IgD-negative memory B cell (primary cell): Measurements from ENCODE around the gene KLK2. TPM values are rescaled to one million over a fixed set of nuclear protein-coding genes. Genes with fewer than 3 reads are reported as not detected.

Experiments
- H3K27ac Mint-ChIP-seq, 3 donors: one replicate each; pipeline ENCODE4 v1.8.0; 2020 to 2022; ENCODE audit warnings: mild to moderate bottlenecking in 3 of 3, mixed read lengths in 3 of 3, moderate library complexity in 1 of 3
- H3K27me3 Mint-ChIP-seq: one replicate; pipeline ENCODE4 v1.8.0; 2021; ENCODE audit warnings: mixed read lengths
- H3K36me3 Mint-ChIP-seq: one replicate; pipeline ENCODE4 v1.8.0; 2020; ENCODE audit warnings: mild to moderate bottlenecking, mixed read lengths
- H3K4me1 Mint-ChIP-seq, 3 donors: one replicate each; pipeline ENCODE4 v1.8.0; 2020 to 2022; ENCODE audit warnings: mixed read lengths in 3 of 3, mild to moderate bottlenecking in 1 of 3
- H3K4me3 Mint-ChIP-seq, 4 donors: one replicate each; pipeline ENCODE4 v1.8.0; 2020 to 2022; ENCODE audit warnings: mild to moderate bottlenecking in 4 of 4, mixed read lengths in 4 of 4, moderate library complexity in 3 of 4
- H3K9me3 Mint-ChIP-seq, 3 donors: one replicate each; pipeline ENCODE4 v1.8.0; 2020 to 2021; ENCODE audit warnings: mixed read lengths in 3 of 3, mild to moderate bottlenecking in 1 of 3
- polyA plus RNA-seq: library from polyadenylated mRNA; unstranded; fragments of 300-500 nt; fragmentation: Illumina TruSeq; gene quantifications from one replicate; pipeline ENCODE4 v1.2.3, GENCODE V29; 2021

Gene KLK2
- polyA plus RNA-seq, 1 donor from 2014 or later, result not detected

GRCh38 chr19:50838239-50838638, 35.0 kb upstream of the KLK2 start:
- H3K27ac Mint-ChIP-seq, result no peak overlapping the region
- peaks cover 14% of the 10 kb centered on the region for H3K27me3 Mint-ChIP-seq
- H3K4me3 Mint-ChIP-seq, result peak overlapping the region in 2 of 4 donors; percentile 21 to 75
- peaks cover 5 to 14% (median 9%) of the 10 kb centered on the region in 3 donors for H3K4me1 Mint-ChIP-seq
- peaks cover 2% of the 10 kb centered on the region for H3K36me3 Mint-ChIP-seq
- H3K9me3 Mint-ChIP-seq, result peaks cover 0 to 12% (median 9%) of the 10 kb centered on the region in 3 donors

- peaks cover 15% of the 10 kb centered on the region for H3K27me3 Mint-ChIP-seq
- H3K4me1 Mint-ChIP-seq, result peaks cover 5 to 14% (median 9%) of the 10 kb centered on the region in 3 donors
- H3K4me3 Mint-ChIP-seq, result peak overlapping the region in 2 of 4 donors; percentile 28 to 50
- peaks cover 2% of the 10 kb centered on the region for H3K36me3 Mint-ChIP-seq
- peaks cover 9 to 18% (median 15%) of the 10 kb centered on the region in 3 donors for H3K9me3 Mint-ChIP-seq
- no peak overlapping the region for H3K27ac Mint-ChIP-seq
Measured at GRCh38 chr19:50839712-50840655, 33.3 kb upstream of the KLK2 start.

GRCh38 chr19:50842130-50842529, 31.1 kb upstream of the KLK2 start:
- H3K4me1 Mint-ChIP-seq, result peaks cover 0 to 4% (median 2%) of the 10 kb centered on the region in 3 donors

GRCh38 chr19:50843205-50843604, 30.0 kb upstream of the KLK2 start:
- H3K4me1 Mint-ChIP-seq, result peaks cover 0 to under 1% (median under 1%) of the 10 kb centered on the region in 3 donors
- H3K36me3 Mint-ChIP-seq, result no peaks in the 10 kb centered on the region
- H3K9me3 Mint-ChIP-seq, result peaks cover 9 to 18% (median 15%) of the 10 kb centered on the region in 3 donors
- H3K27me3 Mint-ChIP-seq, result peaks cover 7% of the 10 kb centered on the region
- no peak overlapping the region for H3K4me3 Mint-ChIP-seq
- H3K27ac Mint-ChIP-seq, result no peak overlapping the region

More at GRCh38 chr19:50842130-50842529, 31.1 kb upstream of the KLK2 start:
- H3K36me3 Mint-ChIP-seq, result peaks cover 1% of the 10 kb centered on the region
- peaks cover 9% of the 10 kb centered on the region for H3K27me3 Mint-ChIP-seq
- H3K27ac Mint-ChIP-seq, result no peak overlapping the region
- H3K9me3 Mint-ChIP-seq, result peaks cover 9 to 18% (median 15%) of the 10 kb centered on the region in 3 donors
- no peak overlapping the region for H3K4me3 Mint-ChIP-seq

GRCh38 chr19:50843701-50844221, 29.5 kb upstream of the KLK2 start:
- Mint-ChIP-seq H3K36me3 (no peaks in the 10 kb centered on the region), H3K4me3 (peak overlapping the region in 1 of 4 donors; percentile 17), H3K27ac (no peak overlapping the region), H3K4me1 (no peaks in the 10 kb centered on the region), H3K27me3 (peaks cover 8% of the 10 kb centered on the region), H3K9me3 (peaks cover 9 to 18% (median 15%) of the 10 kb centered on the region in 3 donors)

GRCh38 chr19:50844296-50844935, 28.8 kb upstream of the KLK2 start:
- H3K36me3 Mint-ChIP-seq, result no peaks in the 10 kb centered on the region
- no peaks in the 10 kb centered on the region for H3K4me1 Mint-ChIP-seq
- no peak overlapping the region for H3K4me3 Mint-ChIP-seq
- H3K9me3 Mint-ChIP-seq, result peaks cover 9 to 18% (median 15%) of the 10 kb centered on the region in 3 donors
- peaks cover 11% of the 10 kb centered on the region for H3K27me3 Mint-ChIP-seq
- H3K27ac Mint-ChIP-seq, result no peak overlapping the region

GRCh38 chr19:50850738-50851137, 22.5 kb upstream of the KLK2 start:
- peaks cover 1% of the 10 kb centered on the region for H3K36me3 Mint-ChIP-seq
- H3K4me1 Mint-ChIP-seq, result peaks cover 0 to 5% (median 0%) of the 10 kb centered on the region in 3 donors
- peaks cover 0 to 6% (median 0%) of the 10 kb centered on the region in 3 donors for H3K9me3 Mint-ChIP-seq
- H3K27ac Mint-ChIP-seq, result no peak overlapping the region
- H3K27me3 Mint-ChIP-seq, result peaks cover 20% of the 10 kb centered on the region
- H3K4me3 Mint-ChIP-seq, result no peak overlapping the region

GRCh38 chr19:50851620-50852019, 21.6 kb upstream of the KLK2 start:
- Mint-ChIP-seq H3K27me3 (peaks cover 28% of the 10 kb centered on the region), H3K4me1 (peaks cover 0 to 5% (median 0%) of the 10 kb centered on the region in 3 donors), H3K4me3 (no peak overlapping the region), H3K36me3 (peaks cover 1% of the 10 kb centered on the region), H3K9me3 (peaks cover 0 to 6% (median 0%) of the 10 kb centered on the region in 3 donors), H3K27ac (no peak overlapping the region)

- Mint-ChIP-seq H3K4me3 (no peak within 1 kb of the TSS), H3K36me3 (peaks cover 1% of the 10 kb centered on the region), H3K27me3 (peaks cover 29% of the 10 kb centered on the region), H3K4me1 (peaks cover 0 to 5% (median 0%) of the 10 kb centered on the region in 3 donors), H3K9me3 (peaks cover 0 to 6% (median 0%) of the 10 kb centered on the region in 3 donors), H3K27ac (no peak within 1 kb of the TSS)
Measured at GRCh38 chr19:50854636-50855410, 18.4 kb upstream of the KLK2 start, which contains the start of gene KLK3. Gene KLK3, plus strand, starts transcription at chr19:50854915. Its CDS starts 41 bp downstream, at chr19:50854956.

- peaks cover 2 to 18% (median 6%) of the 10 kb centered on the region in 3 donors for H3K9me3 Mint-ChIP-seq
- peaks cover 0 to 4% (median 0%) of the 10 kb centered on the region in 3 donors for H3K4me1 Mint-ChIP-seq
- H3K27ac Mint-ChIP-seq, result peak overlapping the region in 1 of 3 donors; percentile 11
- H3K27me3 Mint-ChIP-seq, result peaks cover 42% of the 10 kb centered on the region
- H3K36me3 Mint-ChIP-seq, result peaks cover 1% of the 10 kb centered on the region
- H3K4me3 Mint-ChIP-seq, result no peak overlapping the region
Measured at GRCh38 chr19:50857366-50857765, 15.9 kb upstream of the KLK2 start.

GRCh38 chr19:50858886-50859285, 14.4 kb upstream of the KLK2 start:
- peaks cover 0 to 3% (median 0%) of the 10 kb centered on the region in 3 donors for H3K4me1 Mint-ChIP-seq
- peaks cover 42% of the 10 kb centered on the region for H3K27me3 Mint-ChIP-seq
- no peak overlapping the region for H3K27ac Mint-ChIP-seq
- H3K9me3 Mint-ChIP-seq, result peaks cover 2 to 14% (median 6%) of the 10 kb centered on the region in 3 donors
- peaks cover 1% of the 10 kb centered on the region for H3K36me3 Mint-ChIP-seq
- no peak overlapping the region for H3K4me3 Mint-ChIP-seq

GRCh38 chr19:50859849-50860248, 13.4 kb upstream of the KLK2 start:
- peaks cover 2 to 14% (median 6%) of the 10 kb centered on the region in 3 donors for H3K9me3 Mint-ChIP-seq
- H3K27me3 Mint-ChIP-seq, result peaks cover 36% of the 10 kb centered on the region
- H3K4me3 Mint-ChIP-seq, result no peak overlapping the region
- H3K36me3 Mint-ChIP-seq, result no peaks in the 10 kb centered on the region
- H3K27ac Mint-ChIP-seq, result no peak overlapping the region
- H3K4me1 Mint-ChIP-seq, result peaks cover 0 to 3% (median 0%) of the 10 kb centered on the region in 3 donors

GRCh38 chr19:50861010-50861409, 12.2 kb upstream of the KLK2 start:
- Mint-ChIP-seq H3K27ac (no peak overlapping the region), H3K4me1 (no peaks in the 10 kb centered on the region), H3K9me3 (peaks cover 2 to 14% (median 6%) of the 10 kb centered on the region in 3 donors), H3K36me3 (no peaks in the 10 kb centered on the region), H3K4me3 (no peak overlapping the region), H3K27me3 (peaks cover 29% of the 10 kb centered on the region)
